Trophoblast cell (in vitro differentiated cells and primary cell): ENCODE results near the gene RSPH6A. TPM values are rescaled to one million over a fixed set of nuclear protein-coding genes. Genes with fewer than 3 reads are reported as not detected.

Source experiments
- DNase-seq, 2 donors: peaks; one replicate each; pipeline ENCODE4 v3.0.0-alpha.2; 2016
- H2AFZ ChIP-seq: 2 replicates; pipeline ENCODE4 v1.6.1; 2013; ENCODE audit warnings: low read length, moderate library complexity, mild to moderate bottlenecking; ENCODE audit not compliant: insufficient read depth, poor library complexity
- H2AK5ac ChIP-seq: 2 replicates; pipeline ENCODE4 v1.6.1; 2013; ENCODE audit warnings: mild to moderate bottlenecking, low read length
- H2BK120ac ChIP-seq: 2 replicates; pipeline ENCODE4 v1.6.1; 2013; ENCODE audit warnings: low read length, mild to moderate bottlenecking, moderate library complexity; ENCODE audit not compliant: insufficient read depth, poor library complexity
- H2BK12ac ChIP-seq: 2 replicates; pipeline ENCODE4 v1.6.1; 2013; ENCODE audit warnings: mild to moderate bottlenecking, low read length, moderate library complexity
- H2BK5ac ChIP-seq: 2 replicates; pipeline ENCODE4 v1.6.1; 2013; ENCODE audit warnings: low read length, low read depth, moderate library complexity, mild to moderate bottlenecking; ENCODE audit not compliant: poor library complexity
- H3K14ac ChIP-seq: 2 replicates; pipeline ENCODE4 v1.6.1; 2013; ENCODE audit warnings: mild to moderate bottlenecking, low read length
- H3K18ac ChIP-seq: 2 replicates; pipeline ENCODE4 v1.6.1; 2013; ENCODE audit warnings: mild to moderate bottlenecking, low read length
- H3K23ac ChIP-seq: 2 replicates; pipeline ENCODE4 v1.6.1; 2013; ENCODE audit warnings: low read length
- H3K27ac ChIP-seq: 2 replicates; pipeline ENCODE4 v1.5.1; 2013; ENCODE audit warnings: low read depth, mild to moderate bottlenecking, inconsistent platforms, low read length, moderate library complexity
- H3K27me3 ChIP-seq: 2 replicates; pipeline ENCODE4 v1.6.1; 2013; ENCODE audit warnings: inconsistent platforms, mild to moderate bottlenecking, low read length, moderate library complexity; ENCODE audit not compliant: insufficient read depth
- H3K36me3 ChIP-seq, 2 experiments: 1 replicate in 1 of 2; 2 replicates in 1 of 2; pipeline ENCODE4 v1.6.1; 2013; ENCODE audit warnings: low read length in 2 of 2, mild to moderate bottlenecking in 2 of 2, moderate library complexity in 1 of 2; ENCODE audit not compliant: insufficient read depth in 2 of 2, control insufficient read depth in 1 of 2
- H3K4ac ChIP-seq: 2 replicates; pipeline ENCODE4 v1.6.1; 2013; ENCODE audit warnings: low read depth, mild to moderate bottlenecking, low read length, moderate library complexity
- H3K4me1 ChIP-seq, 2 experiments: 1 replicate in 1 of 2; 2 replicates in 1 of 2; pipeline ENCODE4 v1.6.1; 2013; ENCODE audit warnings: low read length in 2 of 2, mild to moderate bottlenecking in 2 of 2, moderate library complexity in 1 of 2; ENCODE audit not compliant: insufficient read depth in 2 of 2, control insufficient read depth in 1 of 2
- H3K4me2 ChIP-seq: 2 replicates; pipeline ENCODE4 v1.6.1; 2013; ENCODE audit warnings: inconsistent platforms, mild to moderate bottlenecking, low read length, moderate library complexity
- H3K4me3 ChIP-seq: 2 replicates; pipeline ENCODE4 v1.5.1; 2013; ENCODE audit warnings: mild to moderate bottlenecking, low read depth, low read length, inconsistent platforms
- H3K79me1 ChIP-seq: one replicate; pipeline ENCODE4 v1.6.1; 2013; ENCODE audit warnings: low read length
- H3K79me2 ChIP-seq: 2 replicates; pipeline ENCODE4 v1.6.1; 2013; ENCODE audit warnings: low read length, mild to moderate bottlenecking; ENCODE audit not compliant: control insufficient read depth, insufficient read depth, poor library complexity
- H3K9ac ChIP-seq: 2 replicates; pipeline ENCODE4 v1.6.1; 2013; ENCODE audit warnings: mild to moderate bottlenecking, low read length
- H3K9me3 ChIP-seq: 2 replicates; pipeline ENCODE4 v1.6.1; 2013; ENCODE audit warnings: low read depth, mild to moderate bottlenecking, control low read depth, inconsistent platforms, low read length; ENCODE audit not compliant: insufficient read depth
- H4K12ac ChIP-seq: 2 replicates; pipeline ENCODE4 v1.6.1; 2013; ENCODE audit warnings: low read depth, mild to moderate bottlenecking, low read length, moderate library complexity
- H4K8ac ChIP-seq: 2 replicates; pipeline ENCODE4 v1.6.1; 2013; ENCODE audit warnings: low read depth, mild to moderate bottlenecking, low read length, moderate library complexity
- H4K91ac ChIP-seq: one replicate; pipeline ENCODE4 v1.6.1; 2013; ENCODE audit warnings: low read depth, mild to moderate bottlenecking, low read length, moderate library complexity
- WGBS: extraction: QIAGEN DNeasy Blood & Tissue Kit; methylation state at CpG from one replicate; pipeline ENCODE4 v1.1.7; 2013; ENCODE audit warnings: missing lambda C conversion rate; ENCODE audit not compliant: insufficient read length, insufficient coverage; ENCODE audit errors: extremely low coverage; 5-methylcytosine and 5-hydroxymethylcytosine counted together
- polyA plus RNA-seq: library from polyadenylated mRNA; stranded (reverse); fragments of 200-250 nt; gene quantifications from 2 replicates; pipeline ENCODE4 v1.2.3, GENCODE V29; 2013

Gene RSPH6A
- polyA plus RNA-seq, result 0.01 and 0.03 TPM in 2 replicates

DNA sequence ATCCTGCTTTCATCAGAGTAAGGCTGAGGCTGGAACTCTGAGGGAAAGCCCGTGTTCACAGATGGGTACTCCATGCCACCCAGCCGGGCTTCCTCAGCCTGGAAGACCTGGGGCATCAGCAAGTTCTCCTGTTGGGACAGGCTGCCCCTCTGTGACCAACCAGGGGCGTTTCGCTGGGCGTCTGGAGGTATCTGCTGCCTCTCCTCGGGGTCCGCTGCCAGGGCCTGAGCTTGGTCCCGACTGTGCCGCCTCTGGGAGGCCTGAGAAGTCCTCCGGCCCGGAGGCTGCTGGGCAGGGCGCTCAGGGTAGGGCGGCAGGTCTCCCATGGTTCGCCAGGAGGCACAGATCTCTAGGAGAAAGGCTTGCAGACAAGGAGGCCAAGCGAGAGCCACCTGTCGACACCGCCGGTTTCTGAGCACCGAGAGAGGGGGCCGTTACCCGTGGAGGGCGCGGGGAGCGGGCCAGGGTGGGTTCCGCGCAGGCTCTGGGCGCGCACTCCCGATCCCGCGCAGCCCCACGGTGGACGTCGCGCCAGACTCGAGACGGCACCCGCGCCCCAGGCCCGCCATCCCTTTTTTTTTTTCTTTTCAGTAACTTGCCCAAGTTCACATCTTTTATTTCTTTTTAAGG is at the start of gene RSPH6A:
Gene RSPH6A (minus strand): TSS at position 458 of the 630 bp plus-strand sequence. CDS start 132 bp downstream, at position 326.
- peaks cover 2% of the 10 kb centered on the region for H3K79me2 ChIP-seq
- H4K91ac ChIP-seq, result peak within 1 kb of the TSS; percentile 87
- H3K79me1 ChIP-seq, result peaks cover 15% of the 10 kb centered on the region
- H2AK5ac ChIP-seq, result peak within 1 kb of the TSS; percentile 64
- H2BK5ac ChIP-seq, result peak within 1 kb of the TSS; percentile 50
- H2BK12ac ChIP-seq, result peak within 1 kb of the TSS; percentile 41
- peak within 1 kb of the TSS; percentile 56 for H3K9ac ChIP-seq
- no CpG with 5 or more reads among the region's 40 CpGs for WGBS
- H3K23ac ChIP-seq, result no peak within 1 kb of the TSS
- H3K4me2 ChIP-seq, result peak within 1 kb of the TSS; percentile 84
- H3K4me3 ChIP-seq, result peak within 1 kb of the TSS; percentile 77
- peak within 1 kb of the TSS; percentile 84 for H4K8ac ChIP-seq
- DNase-seq, result no peak
- peaks cover 11 to 25% of the 10 kb centered on the region in 2 experiments for H3K4me1 ChIP-seq
- peak within 1 kb of the TSS; percentile 85 for H2AFZ ChIP-seq
- peaks cover 7 to 11% of the 10 kb centered on the region in 2 experiments for H3K36me3 ChIP-seq
- peak within 1 kb of the TSS; percentile 17 for H4K12ac ChIP-seq
- H3K4ac ChIP-seq, result peak within 1 kb of the TSS; percentile 16
- no peaks in the 10 kb centered on the region for H3K27me3 ChIP-seq
- peak within 1 kb of the TSS; percentile 71 for H3K14ac ChIP-seq
- peaks cover 2% of the 10 kb centered on the region for H3K9me3 ChIP-seq
- H3K18ac ChIP-seq, result peak within 1 kb of the TSS; percentile 39
- peak within 1 kb of the TSS; percentile 45 for H3K27ac ChIP-seq
- no peak within 1 kb of the TSS for H2BK120ac ChIP-seq

- H3K79me1 ChIP-seq, result peaks cover 12% of the 10 kb centered on the region
- H4K8ac ChIP-seq, result peak overlapping the region; percentile 68
- H3K36me3 ChIP-seq, result peaks cover under 1% of the 10 kb centered on the region in 2 experiments
- no peak overlapping the region for H2BK12ac ChIP-seq
- H3K4me3 ChIP-seq, result peak overlapping the region; percentile 55
- no peak overlapping the region for H3K9ac ChIP-seq
- peak overlapping the region; percentile 73 for H3K4me2 ChIP-seq
- H4K91ac ChIP-seq, result peak overlapping the region; percentile 12
- peak overlapping the region; percentile 40 for H3K14ac ChIP-seq
- DNase-seq, result no peak
- peaks cover 6% of the 10 kb centered on the region for H3K79me2 ChIP-seq
- H3K4me1 ChIP-seq, result peaks cover 1 to 4% of the 10 kb centered on the region in 2 experiments
- H2BK5ac ChIP-seq, result no peak overlapping the region
- no peak overlapping the region for H3K18ac ChIP-seq
- H3K9me3 ChIP-seq, result no peaks in the 10 kb centered on the region
- no CpG with 5 or more reads among the region's 12 CpGs for WGBS
- H3K23ac ChIP-seq, result no peak overlapping the region
- peak overlapping the region; percentile 20 for H2AFZ ChIP-seq
- H3K27ac ChIP-seq, result no peak overlapping the region
- H2AK5ac ChIP-seq, result peak overlapping the region; percentile 51
- H2BK120ac ChIP-seq, result peak overlapping the region; percentile 68
- H3K4ac ChIP-seq, result peak overlapping the region; percentile 30
- peaks cover 6% of the 10 kb centered on the region for H3K27me3 ChIP-seq
- peak overlapping the region; percentile 47 for H4K12ac ChIP-seq
Observed at GRCh38 chr19:45864629-45865082, 49.5 kb upstream of the RSPH6A start.

- H3K27me3 ChIP-seq, result peaks cover 6% of the 10 kb centered on the region
- H3K4me1 ChIP-seq, result peaks cover 1 to 4% of the 10 kb centered on the region in 2 experiments
- no peak within 1 kb of the TSS for H3K23ac ChIP-seq
- H2BK5ac ChIP-seq, result no peak within 1 kb of the TSS
- H3K4me3 ChIP-seq, result peak within 1 kb of the TSS; percentile 55
- peak within 1 kb of the TSS; percentile 71 for H4K12ac ChIP-seq
- H3K9me3 ChIP-seq, result no peaks in the 10 kb centered on the region
- peaks cover 3 to 5% of the 10 kb centered on the region in 2 experiments for H3K36me3 ChIP-seq
- no CpG with 5 or more reads among the region's 71 CpGs for WGBS
- H2BK120ac ChIP-seq, result peak within 1 kb of the TSS; percentile 68
- H3K4me2 ChIP-seq, result peak within 1 kb of the TSS; percentile 73
- peak within 1 kb of the TSS; percentile 51 for H2AK5ac ChIP-seq
- H4K8ac ChIP-seq, result peak within 1 kb of the TSS; percentile 68
- peaks cover 12% of the 10 kb centered on the region for H3K79me1 ChIP-seq
- no peak within 1 kb of the TSS for H2BK12ac ChIP-seq
- peak within 1 kb of the TSS; percentile 39 for H3K18ac ChIP-seq
- peak within 1 kb of the TSS; percentile 20 for H2AFZ ChIP-seq
- peak within 1 kb of the TSS; percentile 33 for H3K9ac ChIP-seq
- DNase-seq, result peak in 1 of 2 donors; percentile 32
- no peak within 1 kb of the TSS for H3K27ac ChIP-seq
- H3K14ac ChIP-seq, result peak within 1 kb of the TSS; percentile 40
- H3K79me2 ChIP-seq, result peaks cover 6% of the 10 kb centered on the region
- H4K91ac ChIP-seq, result peak within 1 kb of the TSS; percentile 62
- peak within 1 kb of the TSS; percentile 30 for H3K4ac ChIP-seq
Observed at GRCh38 chr19:45863840-45864628, 48.9 kb upstream of the RSPH6A start, which contains the start of gene FOXA3. Gene FOXA3 (plus strand): TSS chr19:45864326. CDS start chr19:45864457, 131 bp downstream.

GRCh38 chr19:45863335-45863839 is 48.3 kb upstream of the RSPH6A start:
- Histone ChIP-seq H3K23ac (no peak overlapping the region), H3K4ac (no peak overlapping the region), H2AFZ (peak overlapping the region; percentile 14), H3K4me3 (no peak overlapping the region), H3K9ac (no peak overlapping the region), H3K27ac (no peak overlapping the region), H4K8ac (peak overlapping the region; percentile 56), H3K27me3 (peaks cover 6% of the 10 kb centered on the region), H3K36me3 (peaks cover 3 to 5% of the 10 kb centered on the region in 2 experiments), H3K4me1 (peaks cover 1 to 4% of the 10 kb centered on the region in 2 experiments), H4K12ac (peak overlapping the region; percentile 71), H3K79me1 (peaks cover 12% of the 10 kb centered on the region), H3K79me2 (peaks cover 6% of the 10 kb centered on the region), H2BK5ac (no peak overlapping the region), H4K91ac (peak overlapping the region; percentile 62), H2AK5ac (no peak overlapping the region), H3K14ac (peak overlapping the region; percentile 35), H3K18ac (peak overlapping the region; percentile 39), H2BK12ac (no peak overlapping the region), H3K9me3 (no peaks in the 10 kb centered on the region), H3K4me2 (peak overlapping the region; percentile 73), H2BK120ac (no peak overlapping the region)
- no CpG with 5 or more reads among the region's 22 CpGs for WGBS
- no peak for DNase-seq
